ENCODE results near the gene KLF6. TPM values are rescaled to one million over a fixed set of nuclear protein-coding genes. Genes with fewer than 3 reads are reported as not detected.

KLF6 gene
- total and polyA plus RNA-seq, 9 of the 15 experiments (the other 6 are each of a cell fraction or from before 2014, with no cell fraction given) = 3.2 to 23.9 (median 8.0) TPM

DNA sequence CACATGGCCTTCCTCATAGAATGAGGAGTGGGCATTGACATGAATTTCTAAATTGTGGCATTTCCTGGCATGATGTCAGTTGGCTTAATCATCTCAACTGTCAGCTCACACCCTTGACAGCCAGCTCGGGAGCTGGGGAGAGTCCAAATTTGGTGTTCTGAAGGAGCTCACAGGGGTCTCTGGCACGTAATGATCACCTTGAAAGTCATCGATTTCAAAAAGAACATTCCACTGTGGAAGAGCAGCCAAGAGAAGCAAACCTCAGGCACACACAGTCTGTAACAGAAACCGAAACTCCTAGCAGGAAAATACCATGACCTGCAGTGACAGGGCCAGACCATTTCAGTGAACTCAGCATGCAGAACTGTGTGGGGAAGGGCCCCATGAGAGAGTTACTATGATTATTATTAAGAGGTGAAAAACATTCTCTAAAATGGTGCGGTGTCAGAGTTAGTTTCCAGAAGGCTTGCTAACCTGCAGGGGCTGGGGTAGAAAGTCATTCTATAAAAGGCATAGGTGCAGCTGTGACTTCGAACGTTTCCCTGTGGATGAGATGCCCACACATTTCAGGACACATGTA is 26.4 kb upstream of the KLF6 start (continued):
- TF ChIP-seq, protein P1, sequence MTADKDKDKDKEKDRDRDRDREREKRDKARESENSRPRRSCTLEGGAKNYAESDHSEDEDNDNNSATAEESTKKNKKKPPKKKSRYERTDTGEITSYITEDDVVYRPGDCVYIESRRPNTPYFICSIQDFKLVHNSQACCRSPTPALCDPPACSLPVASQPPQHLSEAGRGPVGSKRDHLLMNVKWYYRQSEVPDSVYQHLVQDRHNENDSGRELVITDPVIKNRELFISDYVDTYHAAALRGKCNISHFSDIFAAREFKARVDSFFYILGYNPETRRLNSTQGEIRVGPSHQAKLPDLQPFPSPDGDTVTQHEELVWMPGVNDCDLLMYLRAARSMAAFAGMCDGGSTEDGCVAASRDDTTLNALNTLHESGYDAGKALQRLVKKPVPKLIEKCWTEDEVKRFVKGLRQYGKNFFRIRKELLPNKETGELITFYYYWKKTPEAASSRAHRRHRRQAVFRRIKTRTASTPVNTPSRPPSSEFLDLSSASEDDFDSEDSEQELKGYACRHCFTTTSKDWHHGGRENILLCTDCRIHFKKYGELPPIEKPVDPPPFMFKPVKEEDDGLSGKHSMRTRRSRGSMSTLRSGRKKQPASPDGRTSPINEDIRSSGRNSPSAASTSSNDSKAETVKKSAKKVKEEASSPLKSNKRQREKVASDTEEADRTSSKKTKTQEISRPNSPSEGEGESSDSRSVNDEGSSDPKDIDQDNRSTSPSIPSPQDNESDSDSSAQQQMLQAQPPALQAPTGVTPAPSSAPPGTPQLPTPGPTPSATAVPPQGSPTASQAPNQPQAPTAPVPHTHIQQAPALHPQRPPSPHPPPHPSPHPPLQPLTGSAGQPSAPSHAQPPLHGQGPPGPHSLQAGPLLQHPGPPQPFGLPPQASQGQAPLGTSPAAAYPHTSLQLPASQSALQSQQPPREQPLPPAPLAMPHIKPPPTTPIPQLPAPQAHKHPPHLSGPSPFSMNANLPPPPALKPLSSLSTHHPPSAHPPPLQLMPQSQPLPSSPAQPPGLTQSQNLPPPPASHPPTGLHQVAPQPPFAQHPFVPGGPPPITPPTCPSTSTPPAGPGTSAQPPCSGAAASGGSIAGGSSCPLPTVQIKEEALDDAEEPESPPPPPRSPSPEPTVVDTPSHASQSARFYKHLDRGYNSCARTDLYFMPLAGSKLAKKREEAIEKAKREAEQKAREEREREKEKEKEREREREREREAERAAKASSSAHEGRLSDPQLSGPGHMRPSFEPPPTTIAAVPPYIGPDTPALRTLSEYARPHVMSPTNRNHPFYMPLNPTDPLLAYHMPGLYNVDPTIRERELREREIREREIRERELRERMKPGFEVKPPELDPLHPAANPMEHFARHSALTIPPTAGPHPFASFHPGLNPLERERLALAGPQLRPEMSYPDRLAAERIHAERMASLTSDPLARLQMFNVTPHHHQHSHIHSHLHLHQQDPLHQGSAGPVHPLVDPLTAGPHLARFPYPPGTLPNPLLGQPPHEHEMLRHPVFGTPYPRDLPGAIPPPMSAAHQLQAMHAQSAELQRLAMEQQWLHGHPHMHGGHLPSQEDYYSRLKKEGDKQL (CRISPR knock-in tag; IDR thresholded peaks at IDR 0.05; ENCODE audit: borderline replicate concordance) = no peak
- TF ChIP-seq ZNF584 (CRISPR knock-in tag; IDR thresholded peaks at IDR 0.05; ENCODE audit: low read depth) (peak; percentile 69; the same call in 1 of the 2 replicates), NR2C1 (IDR thresholded peaks at IDR 0.05) (no peak), NR2C1 (tag; IDR thresholded peaks at IDR 0.05) (0 out of 2 replicates have a peak, but pooled peaks have one; percentile 24), L3MBTL2 (IDR thresholded peaks at IDR 0.05) (peak; percentile 37; the same call in 1 of the 2 replicates), ZNF134 (CRISPR knock-in tag; conservative IDR thresholded peaks at IDR 0.05) (no peak; the same call in 1 of the 2 replicates), ETV1 (tag; conservative IDR thresholded peaks at IDR 0.05; ENCODE audit: low read depth) (0 out of 2 replicates have a peak, but pooled peaks have one; percentile 35), RBBP5 (IDR thresholded peaks at IDR 0.05; ENCODE audit: borderline replicate concordance, insufficient read depth, low read length, poor library complexity, severe bottlenecking) (peak; percentile 51), CXXC5 (CRISPR knock-in tag; IDR thresholded peaks at IDR 0.05) (peak; percentile 12; the same call in 1 of the 2 replicates)
- TF ChIP-seq, protein P2, sequence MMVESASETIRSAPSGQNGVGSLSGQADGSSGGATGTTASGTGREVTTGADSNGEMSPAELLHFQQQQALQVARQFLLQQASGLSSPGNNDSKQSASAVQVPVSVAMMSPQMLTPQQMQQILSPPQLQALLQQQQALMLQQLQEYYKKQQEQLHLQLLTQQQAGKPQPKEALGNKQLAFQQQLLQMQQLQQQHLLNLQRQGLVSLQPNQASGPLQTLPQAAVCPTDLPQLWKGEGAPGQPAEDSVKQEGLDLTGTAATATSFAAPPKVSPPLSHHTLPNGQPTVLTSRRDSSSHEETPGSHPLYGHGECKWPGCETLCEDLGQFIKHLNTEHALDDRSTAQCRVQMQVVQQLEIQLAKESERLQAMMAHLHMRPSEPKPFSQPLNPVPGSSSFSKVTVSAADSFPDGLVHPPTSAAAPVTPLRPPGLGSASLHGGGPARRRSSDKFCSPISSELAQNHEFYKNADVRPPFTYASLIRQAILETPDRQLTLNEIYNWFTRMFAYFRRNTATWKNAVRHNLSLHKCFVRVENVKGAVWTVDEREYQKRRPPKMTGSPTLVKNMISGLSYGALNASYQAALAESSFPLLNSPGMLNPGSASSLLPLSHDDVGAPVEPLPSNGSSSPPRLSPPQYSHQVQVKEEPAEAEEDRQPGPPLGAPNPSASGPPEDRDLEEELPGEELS (CRISPR knock-in tag; IDR thresholded peaks at IDR 0.05; ENCODE audit: borderline replicate concordance) = no peak
- TF ChIP-seq, protein P3, sequence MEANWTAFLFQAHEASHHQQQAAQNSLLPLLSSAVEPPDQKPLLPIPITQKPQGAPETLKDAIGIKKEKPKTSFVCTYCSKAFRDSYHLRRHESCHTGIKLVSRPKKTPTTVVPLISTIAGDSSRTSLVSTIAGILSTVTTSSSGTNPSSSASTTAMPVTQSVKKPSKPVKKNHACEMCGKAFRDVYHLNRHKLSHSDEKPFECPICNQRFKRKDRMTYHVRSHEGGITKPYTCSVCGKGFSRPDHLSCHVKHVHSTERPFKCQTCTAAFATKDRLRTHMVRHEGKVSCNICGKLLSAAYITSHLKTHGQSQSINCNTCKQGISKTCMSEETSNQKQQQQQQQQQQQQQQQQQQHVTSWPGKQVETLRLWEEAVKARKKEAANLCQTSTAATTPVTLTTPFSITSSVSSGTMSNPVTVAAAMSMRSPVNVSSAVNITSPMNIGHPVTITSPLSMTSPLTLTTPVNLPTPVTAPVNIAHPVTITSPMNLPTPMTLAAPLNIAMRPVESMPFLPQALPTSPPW (CRISPR knock-in tag; IDR thresholded peaks at IDR 0.05) = peak; percentile 17; the same call in 1 of the 2 replicates
- TF ChIP-seq, protein P4, sequence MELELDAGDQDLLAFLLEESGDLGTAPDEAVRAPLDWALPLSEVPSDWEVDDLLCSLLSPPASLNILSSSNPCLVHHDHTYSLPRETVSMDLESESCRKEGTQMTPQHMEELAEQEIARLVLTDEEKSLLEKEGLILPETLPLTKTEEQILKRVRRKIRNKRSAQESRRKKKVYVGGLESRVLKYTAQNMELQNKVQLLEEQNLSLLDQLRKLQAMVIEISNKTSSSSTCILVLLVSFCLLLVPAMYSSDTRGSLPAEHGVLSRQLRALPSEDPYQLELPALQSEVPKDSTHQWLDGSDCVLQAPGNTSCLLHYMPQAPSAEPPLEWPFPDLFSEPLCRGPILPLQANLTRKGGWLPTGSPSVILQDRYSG (tag; conservative IDR thresholded peaks at IDR 0.05; ENCODE audit: low read depth) = peak; percentile 45; the same call in 1 of the 2 replicates
- TF ChIP-seq, protein P5, sequence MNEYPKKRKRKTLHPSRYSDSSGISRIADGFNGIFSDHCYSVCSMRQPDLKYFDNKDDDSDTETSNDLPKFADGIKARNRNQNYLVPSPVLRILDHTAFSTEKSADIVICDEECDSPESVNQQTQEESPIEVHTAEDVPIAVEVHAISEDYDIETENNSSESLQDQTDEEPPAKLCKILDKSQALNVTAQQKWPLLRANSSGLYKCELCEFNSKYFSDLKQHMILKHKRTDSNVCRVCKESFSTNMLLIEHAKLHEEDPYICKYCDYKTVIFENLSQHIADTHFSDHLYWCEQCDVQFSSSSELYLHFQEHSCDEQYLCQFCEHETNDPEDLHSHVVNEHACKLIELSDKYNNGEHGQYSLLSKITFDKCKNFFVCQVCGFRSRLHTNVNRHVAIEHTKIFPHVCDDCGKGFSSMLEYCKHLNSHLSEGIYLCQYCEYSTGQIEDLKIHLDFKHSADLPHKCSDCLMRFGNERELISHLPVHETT (CRISPR knock-in tag; conservative IDR thresholded peaks at IDR 0.05 in 1 of 2, IDR thresholded peaks at IDR 0.05 in 1 of 2) = peak in 1 of 2 experiments; percentile 50; a peak in 2 of 4 replicates

All from K562 (cell line).